Ovary (tissue), 3 donors: Measurements from ENCODE around the gene IL1RAP.

Experiments used
- CTCF ChIP-seq, 3 donors: fragments of 450-650 bp in 2 of 3; fragments of 200-600 bp in 1 of 3; IDR thresholded peaks; one replicate each; pipeline versions ENCODE4 v1.5.1 to v1.8.0; 2016 to 2022; ENCODE audit warnings: antibody characterized with exemption in 3 of 3, mild to moderate bottlenecking in 1 of 3
- EP300 ChIP-seq: sonication (generic); formaldehyde crosslinking; IDR thresholded peaks from one replicate; pipeline ENCODE4 v1.6.1; 2017; ENCODE audit warnings: antibody characterized with exemption
- POLR2A ChIP-seq: fragments of 450-650 bp; IDR thresholded peaks from one replicate; pipeline ENCODE4 v1.6.1; 2017; ENCODE audit warnings: antibody characterized with exemption, mild to moderate bottlenecking, moderate library complexity
- donor health status: DM: no; HTN: no; CAD: no.

GRCh38 chr3:190585805-190586630 lies 72.1 kb downstream of the IL1RAP start:
- TF ChIP-seq CTCF (IDR thresholded peaks at IDR 0.05): no peak
- TF ChIP-seq POLR2A: no peak
- no peak for TF ChIP-seq EP300
